Loucy (cell line): ENCODE results near the gene NDRG3.
A peak's percentile ranks its signal among the peaks of the same experiment; 100 is the strongest.
"Not testable (repeated sequence)": the region's sequence is repeated elsewhere in the genome, so short reads cannot be mapped to it uniquely, and the experiment has no call there.

Experiments used
- H2AFZ ChIP-seq: fragments of 200-600 bp; sonication (generic); 2 replicates; pipeline ENCODE4 v1.6.0; 2016; ENCODE audit warnings: antibody characterized with exemption, mild to moderate bottlenecking, low read length, moderate library complexity
- H3F3A ChIP-seq: fragments of 200-600 bp; 2 replicates; pipeline ENCODE4 v1.6.0; 2016; ENCODE audit warnings: antibody characterized with exemption, low read depth, mild to moderate bottlenecking
- H3K27me3 ChIP-seq: fragments of 200-600 bp; sonication (generic); 2 replicates; pipeline ENCODE4 v1.6.1; 2014; ENCODE audit warnings: low read length, mild to moderate bottlenecking; ENCODE audit not compliant: insufficient read depth, poor library complexity, severe bottlenecking
- H3K36me3 ChIP-seq: fragments of 200-600 bp; sonication (generic); 2 replicates; pipeline ENCODE4 v1.6.1; 2016; ENCODE audit warnings: low read length; ENCODE audit not compliant: insufficient read depth
- H3K4me1 ChIP-seq: fragments of 200-600 bp; sonication (generic); 2 replicates; pipeline ENCODE4 v1.5.1; 2014; ENCODE audit warnings: low read length, mild to moderate bottlenecking; ENCODE audit not compliant: insufficient read depth, poor library complexity, severe bottlenecking
- H3K4me2 ChIP-seq: fragments of 200-600 bp; sonication (generic); 2 replicates; pipeline ENCODE4 v1.6.0; 2014; ENCODE audit warnings: antibody characterized with exemption, low read length, low read depth, mild to moderate bottlenecking; ENCODE audit not compliant: poor library complexity, severe bottlenecking
- H3K4me3 ChIP-seq: fragments of 200-600 bp; sonication (generic); 2 replicates; pipeline ENCODE4 v1.5.1; 2014; ENCODE audit warnings: low read length, mild to moderate bottlenecking, mixed read lengths; ENCODE audit not compliant: poor library complexity, severe bottlenecking
- H3K79me2 ChIP-seq: fragments of 200-600 bp; sonication (generic); 2 replicates; pipeline ENCODE4 v1.6.1; 2014; ENCODE audit warnings: low read length; ENCODE audit not compliant: insufficient read depth
- H3K9ac ChIP-seq: fragments of 200-600 bp; sonication (generic); 2 replicates; pipeline ENCODE4 v1.6.0; 2014; ENCODE audit warnings: mild to moderate bottlenecking, low read depth, low read length, moderate library complexity; ENCODE audit not compliant: poor library complexity, severe bottlenecking
- H3K9me2 ChIP-seq: fragments of 200-600 bp; sonication (generic); replicated peaks from 2 replicates; pipeline ENCODE4 v1.6.1; 2016; ENCODE audit warnings: low read depth, low read length, mixed read lengths
- H3K9me3 ChIP-seq: fragments of 200-600 bp; sonication (generic); 2 replicates; pipeline ENCODE4 v1.6.1; 2014; ENCODE audit warnings: mild to moderate bottlenecking, antibody characterized with exemption, low read length, low read depth; ENCODE audit not compliant: insufficient read depth
- H4K20me1 ChIP-seq: fragments of 200-600 bp; sonication (generic); 2 replicates; pipeline ENCODE4 v1.6.0; 2014; ENCODE audit warnings: antibody characterized with exemption, low read length, mild to moderate bottlenecking; ENCODE audit not compliant: insufficient read depth, poor library complexity, severe bottlenecking
- EZH2phosphoT487 ChIP-seq: fragments of 200-600 bp; IDR thresholded peaks from 2 replicates; pipeline ENCODE4 v1.6.1; 2018; ENCODE audit warnings: antibody characterized with exemption, mild to moderate bottlenecking, moderate library complexity, borderline replicate concordance
- TF ChIP-seq, protein P1 (sequence below): fragments of 200-600 bp; sonication (generic); conservative IDR thresholded peaks from 2 replicates; pipeline ENCODE4 v1.5.1; 2014; ENCODE audit warnings: mild to moderate bottlenecking, antibody characterized with exemption, low read length

The NDRG3 gene

DNA sequence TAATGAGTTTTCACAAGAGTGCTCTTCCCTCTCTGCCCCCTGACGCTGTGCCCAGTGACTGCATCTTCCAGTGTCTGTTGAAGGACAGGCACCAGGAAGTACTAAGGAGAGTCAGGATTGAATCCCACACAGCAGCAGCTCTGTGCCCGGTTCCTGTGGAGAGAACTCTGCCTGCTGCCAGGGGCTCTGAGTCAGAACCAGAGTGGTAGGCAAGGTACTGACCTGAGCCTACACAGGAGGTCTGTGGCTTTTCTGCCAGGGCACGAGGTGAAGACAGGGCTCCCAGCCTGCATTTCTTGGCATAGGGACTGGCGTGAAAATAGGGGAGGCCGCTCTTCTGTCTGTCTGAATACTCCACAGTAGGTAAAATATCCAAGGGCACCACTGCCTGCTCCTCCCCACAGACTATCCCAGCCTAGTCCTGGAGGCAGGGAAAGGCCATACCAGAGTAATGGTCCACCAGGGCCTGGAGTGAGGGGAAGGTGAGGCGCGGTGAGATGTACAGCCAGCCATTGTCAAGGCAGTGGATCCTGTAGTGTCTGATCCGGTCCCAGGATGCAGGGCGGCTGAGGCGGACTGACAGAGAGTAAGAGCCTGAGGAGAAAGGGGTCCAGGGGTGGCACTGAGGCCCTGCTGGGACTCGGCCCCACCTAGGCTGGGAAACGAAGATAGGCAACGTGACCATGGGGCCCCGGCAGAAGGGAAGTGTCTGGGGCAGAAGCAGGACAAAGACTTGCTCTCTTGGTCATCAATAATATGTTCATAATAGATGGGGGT, 130.9 kb downstream of the NDRG3 start:
- H3K79me2 ChIP-seq = peaks cover 4% of the 10 kb centered on the region
- no peaks in the 10 kb centered on the region for H3K9me2 ChIP-seq
- H2AFZ ChIP-seq = no peak overlapping the region
- peaks cover 52% of the 10 kb centered on the region for H3K36me3 ChIP-seq
- peaks cover 7% of the 10 kb centered on the region for H4K20me1 ChIP-seq
- H3K4me1 ChIP-seq = no peaks in the 10 kb centered on the region
- H3K4me2 ChIP-seq = no peak overlapping the region
- no peaks in the 10 kb centered on the region for H3K9me3 ChIP-seq
- H3K9ac ChIP-seq = no peak overlapping the region
- H3F3A ChIP-seq = no peaks in the 10 kb centered on the region
- H3K27me3 ChIP-seq = no peaks in the 10 kb centered on the region
- no peak for TF ChIP-seq EZH2phosphoT487
- TF ChIP-seq, protein P1, sequence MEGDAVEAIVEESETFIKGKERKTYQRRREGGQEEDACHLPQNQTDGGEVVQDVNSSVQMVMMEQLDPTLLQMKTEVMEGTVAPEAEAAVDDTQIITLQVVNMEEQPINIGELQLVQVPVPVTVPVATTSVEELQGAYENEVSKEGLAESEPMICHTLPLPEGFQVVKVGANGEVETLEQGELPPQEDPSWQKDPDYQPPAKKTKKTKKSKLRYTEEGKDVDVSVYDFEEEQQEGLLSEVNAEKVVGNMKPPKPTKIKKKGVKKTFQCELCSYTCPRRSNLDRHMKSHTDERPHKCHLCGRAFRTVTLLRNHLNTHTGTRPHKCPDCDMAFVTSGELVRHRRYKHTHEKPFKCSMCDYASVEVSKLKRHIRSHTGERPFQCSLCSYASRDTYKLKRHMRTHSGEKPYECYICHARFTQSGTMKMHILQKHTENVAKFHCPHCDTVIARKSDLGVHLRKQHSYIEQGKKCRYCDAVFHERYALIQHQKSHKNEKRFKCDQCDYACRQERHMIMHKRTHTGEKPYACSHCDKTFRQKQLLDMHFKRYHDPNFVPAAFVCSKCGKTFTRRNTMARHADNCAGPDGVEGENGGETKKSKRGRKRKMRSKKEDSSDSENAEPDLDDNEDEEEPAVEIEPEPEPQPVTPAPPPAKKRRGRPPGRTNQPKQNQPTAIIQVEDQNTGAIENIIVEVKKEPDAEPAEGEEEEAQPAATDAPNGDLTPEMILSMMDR = no peak
- no peak overlapping the region for H3K4me3 ChIP-seq

DNA sequence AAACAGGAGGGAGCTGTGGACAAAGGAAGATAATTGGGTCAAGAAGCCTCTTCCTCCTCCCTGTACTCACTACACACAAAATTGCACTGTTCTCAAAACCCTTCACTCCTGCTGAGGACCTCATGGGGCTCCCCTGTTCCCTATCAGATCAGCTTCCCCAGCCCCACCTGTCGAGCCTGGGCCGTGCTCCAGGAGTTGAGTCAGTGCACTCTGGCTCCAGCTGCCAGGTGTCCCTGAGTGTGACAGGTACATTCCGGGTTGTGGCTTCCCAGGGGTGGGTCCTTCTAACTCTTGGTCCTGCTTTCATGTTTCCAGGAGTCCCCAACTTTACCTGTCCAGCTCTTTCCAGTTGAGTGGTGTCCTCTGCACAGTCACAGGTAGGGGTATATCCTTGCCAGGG, 131.9 kb downstream of the NDRG3 start:
- peaks cover 7% of the 10 kb centered on the region for H4K20me1 ChIP-seq
- peaks cover 4% of the 10 kb centered on the region for H3K79me2 ChIP-seq
- H3K9me2 ChIP-seq = no peaks in the 10 kb centered on the region
- H3K9me3 ChIP-seq = no peaks in the 10 kb centered on the region
- peaks cover 61% of the 10 kb centered on the region for H3K36me3 ChIP-seq
- no peak overlapping the region for H2AFZ ChIP-seq
- no peak overlapping the region for H3K4me2 ChIP-seq
- no peaks in the 10 kb centered on the region for H3K4me1 ChIP-seq
- H3K4me3 ChIP-seq = no peak overlapping the region
- no peaks in the 10 kb centered on the region for H3K27me3 ChIP-seq
- no peak overlapping the region for H3K9ac ChIP-seq
- no peaks in the 10 kb centered on the region for H3F3A ChIP-seq
- no peak for TF ChIP-seq EZH2phosphoT487
- TF ChIP-seq, protein P1 = no peak

DNA sequence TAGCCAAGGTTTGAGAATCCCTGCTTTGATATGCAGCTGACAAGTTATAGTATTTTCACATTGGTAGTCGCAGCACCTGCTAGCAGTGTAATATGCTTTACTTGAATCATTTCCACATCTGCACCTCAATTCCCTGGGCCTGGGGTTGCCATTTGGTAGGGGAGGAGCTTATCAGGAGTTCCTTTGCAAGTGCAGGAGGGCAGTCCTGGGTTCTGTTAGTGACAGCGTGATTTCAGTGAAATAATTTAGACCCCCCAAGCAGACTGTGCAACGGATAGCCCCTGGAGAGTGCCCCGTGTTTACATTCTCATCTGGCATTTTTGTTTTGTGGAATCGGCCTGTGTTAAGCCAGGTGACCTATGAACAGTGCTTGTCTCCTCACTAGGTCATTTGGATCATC, 134.3 kb downstream of the NDRG3 start:
- peaks cover 27% of the 10 kb centered on the region for H3K79me2 ChIP-seq

DNA sequence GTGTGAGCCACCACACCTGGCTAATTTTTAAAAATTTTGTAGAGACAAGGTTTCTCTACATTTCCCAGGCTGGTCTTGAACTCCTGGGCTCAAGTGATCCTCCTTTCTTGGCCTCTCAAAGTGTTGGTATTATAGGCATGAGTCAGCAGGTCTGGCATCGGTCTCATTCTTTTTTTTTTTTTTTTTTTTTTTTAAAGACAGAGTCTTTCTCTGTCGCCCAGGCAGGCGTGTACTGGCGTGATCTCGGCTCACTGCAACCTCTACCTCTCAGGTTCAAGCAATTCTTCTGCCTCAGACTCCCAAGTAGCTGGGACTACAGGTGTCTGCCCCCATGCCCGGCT, 137.5 kb downstream of the NDRG3 start:
- H3K36me3 ChIP-seq = peaks cover 43% of the 10 kb centered on the region
- H3K9ac ChIP-seq, H2AFZ ChIP-seq, H3K27me3 ChIP-seq, H3K9me3 ChIP-seq, H3K9me2 ChIP-seq, H3F3A ChIP-seq: not testable (repeated sequence)
- H3K79me2 ChIP-seq = peaks cover 34% of the 10 kb centered on the region
- H4K20me1 ChIP-seq = peaks cover 32% of the 10 kb centered on the region
- H3K4me1 ChIP-seq = peaks cover 20% of the 10 kb centered on the region
- peak overlapping the region; percentile 93 for H3K4me3 ChIP-seq
- H3K4me2 ChIP-seq = peak overlapping the region; percentile 85

More for the DNA sequence above, 134.3 kb downstream of the NDRG3 start:
- H3K4me3 ChIP-seq = no peak overlapping the region
- no peaks in the 10 kb centered on the region for H3K27me3 ChIP-seq
- no peaks in the 10 kb centered on the region for H3F3A ChIP-seq
- H3K36me3 ChIP-seq = peaks cover 70% of the 10 kb centered on the region
- H3K4me1 ChIP-seq = peaks cover 12% of the 10 kb centered on the region
- no peak overlapping the region for H3K9ac ChIP-seq
- no peak overlapping the region for H2AFZ ChIP-seq
- no peaks in the 10 kb centered on the region for H3K9me2 ChIP-seq
- H3K9me3 ChIP-seq = no peaks in the 10 kb centered on the region
- H4K20me1 ChIP-seq = peaks cover 22% of the 10 kb centered on the region
- H3K4me2 ChIP-seq = no peak overlapping the region
- TF ChIP-seq, protein P1 = no peak
- TF ChIP-seq EZH2phosphoT487 = no peak
